Neural progenitor cell (in vitro differentiated cells): Measurements from ENCODE around the gene MEG3. TPM values are rescaled to one million over a fixed set of nuclear protein-coding genes. Genes with fewer than 3 reads are reported as not detected.
A peak's percentile ranks its signal among the peaks of the same experiment; 100 is the strongest.

Experiments
- DNase-seq: peaks from one replicate; pipeline ENCODE4 v3.0.0-alpha.2; 2016; ENCODE audit warnings: low spot score
- H2AFZ ChIP-seq: fragments of 200-600 bp; sonication (generic); replicated peaks from 2 replicates; pipeline ENCODE4 v1.6.1; 2016; ENCODE audit warnings: antibody characterized with exemption
- H3F3A ChIP-seq: fragments of 200-600 bp; sonication (generic); 2 replicates; pipeline ENCODE4 v1.6.1; 2016; ENCODE audit warnings: antibody characterized with exemption, low read depth
- H3K27ac ChIP-seq: fragments of 200-600 bp; sonication (generic); 2 replicates; pipeline ENCODE4 v1.5.1; 2016; ENCODE audit warnings: mild to moderate bottlenecking
- H3K27me3 ChIP-seq: fragments of 200-600 bp; sonication (generic); 2 replicates; pipeline ENCODE4 v1.6.1; 2016; ENCODE audit warnings: mild to moderate bottlenecking, moderate library complexity
- H3K36me3 ChIP-seq: fragments of 200-600 bp; sonication (generic); 2 replicates; pipeline ENCODE4 v1.5.1; 2016
- H3K4me1 ChIP-seq: fragments of 200-600 bp; sonication (generic); 2 replicates; pipeline ENCODE4 v1.6.1; 2016; ENCODE audit warnings: mixed run types
- H3K4me2 ChIP-seq: fragments of 200-600 bp; sonication (generic); 2 replicates; pipeline ENCODE4 v1.6.1; 2016
- H3K4me3 ChIP-seq: fragments of 200-600 bp; sonication (generic); 2 replicates; pipeline ENCODE4 v1.5.1; 2016
- H3K79me2 ChIP-seq: fragments of 200-600 bp; sonication (generic); 2 replicates; pipeline ENCODE4 v1.6.1; 2016; ENCODE audit warnings: low read depth
- H3K9ac ChIP-seq: fragments of 200-600 bp; sonication (generic); 2 replicates; pipeline ENCODE4 v1.6.1; 2016
- H3K9me3 ChIP-seq: fragments of 200-600 bp; sonication (generic); 2 replicates; pipeline ENCODE4 v1.5.1; 2016; ENCODE audit warnings: low read depth
- H4K20me1 ChIP-seq: fragments of 200-600 bp; sonication (generic); 2 replicates; pipeline ENCODE4 v1.6.1; 2016; ENCODE audit warnings: low read depth
- H3K27ac Mint-ChIP-seq: 3 replicates; pipeline ENCODE4 v1.8.0; 2021; ENCODE audit warnings: mixed read lengths
- H3K27me3 Mint-ChIP-seq: 2 replicates; pipeline ENCODE4 v1.8.0; 2022; ENCODE audit warnings: low read depth, mild to moderate bottlenecking, inconsistent platforms, moderate library complexity, mixed read lengths; ENCODE audit not compliant: insufficient read depth
- H3K36me3 Mint-ChIP-seq: 3 replicates; pipeline ENCODE4 v1.8.0; 2021; ENCODE audit warnings: mixed read lengths
- H3K4me1 Mint-ChIP-seq: 3 replicates; pipeline ENCODE4 v1.8.0; 2021; ENCODE audit warnings: mixed read lengths
- H3K4me3 Mint-ChIP-seq: 3 replicates; pipeline ENCODE4 v1.8.0; 2021; ENCODE audit warnings: mild to moderate bottlenecking, moderate library complexity, mixed read lengths
- H3K9me3 Mint-ChIP-seq: 3 replicates; pipeline ENCODE4 v1.8.0; 2020; ENCODE audit warnings: mixed read lengths
- CTCF ChIP-seq: fragments of 200-600 bp; sonication (generic); IDR thresholded peaks from 2 replicates; pipeline ENCODE4 v1.5.1; 2017; ENCODE audit warnings: antibody characterized with exemption, mild to moderate bottlenecking
- EZH2 ChIP-seq: fragments of 200-600 bp; sonication (generic); IDR thresholded peaks from 2 replicates; pipeline ENCODE4 v1.6.1; 2017; ENCODE audit warnings: antibody characterized with exemption, mild to moderate bottlenecking, moderate library complexity
- EZH2phosphoT487 ChIP-seq: fragments of 200-600 bp; sonication (generic); IDR thresholded peaks from 2 replicates; pipeline ENCODE4 v1.6.1; 2017; ENCODE audit warnings: antibody characterized with exemption
- total RNA-seq: library from RNA; depleted of rRNA; stranded (reverse); fragments of >200 nt; gene quantifications from 2 replicates; pipeline ENCODE4 v1.2.3, GENCODE V29; 2015; ENCODE audit warnings: low replicate concordance

MEG3 gene
- total RNA-seq, 1 donor from 2014 or later, result 10.6 TPM

DNA sequence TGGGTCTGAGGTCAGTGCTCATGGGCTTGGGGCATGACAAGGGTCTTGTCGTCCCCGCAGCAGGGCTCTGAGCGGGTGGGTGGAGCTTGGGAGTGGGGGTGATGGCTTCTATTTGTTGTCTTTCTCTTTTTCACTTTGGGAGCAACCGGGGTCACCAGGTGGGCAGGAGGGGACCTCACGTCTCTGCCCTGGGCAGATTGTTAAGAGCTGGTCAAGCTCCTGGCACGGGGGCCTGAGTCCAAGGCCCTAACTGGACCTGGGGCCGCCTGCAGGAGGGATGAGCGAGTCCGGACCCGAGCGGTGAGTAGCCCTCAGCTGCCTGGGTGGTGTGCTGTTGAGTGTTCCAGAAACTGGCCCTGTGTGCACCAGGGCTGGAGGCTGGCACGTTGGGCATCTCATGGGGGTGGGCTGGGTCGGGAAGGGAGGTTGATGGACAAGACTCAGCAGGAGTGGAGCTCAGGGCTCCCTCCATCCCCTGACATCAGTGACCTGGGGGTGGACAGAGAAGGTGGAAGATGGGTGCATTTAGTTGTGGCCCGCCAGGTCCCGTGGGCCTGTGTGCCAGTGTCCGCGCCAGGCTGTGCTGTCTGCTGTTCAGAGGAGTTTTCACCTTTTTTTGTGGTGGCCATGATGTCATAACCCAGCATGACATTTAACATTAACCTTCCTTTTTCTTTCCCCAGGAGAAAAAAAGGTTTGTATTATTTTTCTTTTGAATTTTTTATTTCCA is 50.1 kb downstream of the MEG3 start:
- H3K4me3 Mint-ChIP-seq, result no peak overlapping the region
- no peaks in the 10 kb centered on the region for H3K27me3 ChIP-seq
- H3K9me3 ChIP-seq, result no peaks in the 10 kb centered on the region
- no peak overlapping the region for H3K9ac ChIP-seq
- no peak for TF ChIP-seq CTCF
- no peak for TF ChIP-seq EZH2phosphoT487
- no peak overlapping the region for H3K4me2 ChIP-seq
- H3K4me3 ChIP-seq, result no peak overlapping the region
- H3K27me3 Mint-ChIP-seq, result peaks cover 16% of the 10 kb centered on the region
- H3K4me1 ChIP-seq, result no peaks in the 10 kb centered on the region
- no peaks in the 10 kb centered on the region for H4K20me1 ChIP-seq
- no peaks in the 10 kb centered on the region for H3K79me2 ChIP-seq
- H2AFZ ChIP-seq, result no peak overlapping the region
- peaks cover 14% of the 10 kb centered on the region for H3K9me3 Mint-ChIP-seq
- H3K4me1 Mint-ChIP-seq, result peaks cover 3% of the 10 kb centered on the region
- peak overlapping the region; percentile 72 for H3K27ac Mint-ChIP-seq
- no peak for DNase-seq
- no peaks in the 10 kb centered on the region for H3F3A ChIP-seq
- no peaks in the 10 kb centered on the region for H3K36me3 Mint-ChIP-seq
- H3K36me3 ChIP-seq, result no peaks in the 10 kb centered on the region
- no peak overlapping the region for H3K27ac ChIP-seq

- Histone ChIP-seq H4K20me1 (no peaks in the 10 kb centered on the region), H2AFZ (no peak overlapping the region), H3K27me3 (no peaks in the 10 kb centered on the region), H3K9me3 (no peaks in the 10 kb centered on the region), H3K27ac (no peak overlapping the region), H3F3A (no peaks in the 10 kb centered on the region), H3K9ac (no peak overlapping the region), H3K4me2 (no peak overlapping the region), H3K4me3 (no peak overlapping the region), H3K36me3 (no peaks in the 10 kb centered on the region), H3K4me1 (no peaks in the 10 kb centered on the region), H3K79me2 (no peaks in the 10 kb centered on the region)
- H3K27me3 Mint-ChIP-seq, result peaks cover 15% of the 10 kb centered on the region
- no peak overlapping the region for H3K27ac Mint-ChIP-seq
- no peak for TF ChIP-seq EZH2
- no peak for TF ChIP-seq EZH2phosphoT487
- TF ChIP-seq CTCF, result no peak
- peaks cover 25% of the 10 kb centered on the region for H3K9me3 Mint-ChIP-seq
- H3K4me3 Mint-ChIP-seq, result no peak overlapping the region
- no peak for DNase-seq
- H3K36me3 Mint-ChIP-seq, result no peaks in the 10 kb centered on the region
- H3K4me1 Mint-ChIP-seq, result no peaks in the 10 kb centered on the region
Observed at GRCh38 chr14:100878271-100879146, 52.6 kb downstream of the MEG3 start.

DNA sequence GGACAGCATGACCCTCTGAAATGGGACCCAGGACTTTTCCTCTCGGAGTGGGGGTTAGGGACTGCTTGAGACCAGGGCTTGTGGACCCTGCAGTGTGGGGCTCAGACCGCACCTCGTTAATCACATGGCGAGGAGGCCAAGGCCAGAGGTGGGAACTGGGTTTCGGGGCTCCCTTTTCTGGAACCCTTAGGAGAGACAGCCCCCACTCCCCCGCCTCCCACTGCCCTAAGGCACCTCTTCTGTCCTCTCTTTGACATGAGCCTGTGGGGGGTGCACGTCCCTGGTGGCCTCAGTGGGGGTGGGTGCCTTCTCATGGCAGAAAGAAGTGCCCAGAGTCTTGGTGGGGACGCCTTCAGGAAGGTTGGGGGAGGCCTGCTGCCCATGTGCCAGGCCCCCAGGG is 53.3 kb downstream of the MEG3 start:
- Mint-ChIP-seq H3K9me3 (peaks cover 28% of the 10 kb centered on the region), H3K4me3 (no peak overlapping the region), H3K4me1 (no peaks in the 10 kb centered on the region), H3K27ac (no peak overlapping the region), H3K36me3 (no peaks in the 10 kb centered on the region), H3K27me3 (peaks cover 12% of the 10 kb centered on the region)
- no peaks in the 10 kb centered on the region for H3K36me3 ChIP-seq
- H3K9ac ChIP-seq, result no peak overlapping the region
- no peaks in the 10 kb centered on the region for H3K4me1 ChIP-seq
- TF ChIP-seq EZH2 (no peak), EZH2phosphoT487 (no peak), CTCF (no peak)
- H3F3A ChIP-seq, result no peaks in the 10 kb centered on the region
- H3K27me3 ChIP-seq, result no peaks in the 10 kb centered on the region
- H4K20me1 ChIP-seq, result no peaks in the 10 kb centered on the region
- no peak for DNase-seq
- H3K27ac ChIP-seq, result no peak overlapping the region
- H3K79me2 ChIP-seq, result no peaks in the 10 kb centered on the region
- no peak overlapping the region for H3K4me2 ChIP-seq
- no peak overlapping the region for H2AFZ ChIP-seq
- no peaks in the 10 kb centered on the region for H3K9me3 ChIP-seq
- H3K4me3 ChIP-seq, result no peak overlapping the region
